AG09319 (cell line): ENCODE results near the gene LRRC8A.
"Not testable (repeated sequence)": the region's sequence is repeated elsewhere in the genome, so short reads cannot be mapped to it uniquely, and the experiment has no call there.

ENCODE experiments used
- DNase-seq: peaks from one replicate; pipeline ENCODE4 v3.0.0-alpha.2; 2010; ENCODE audit warnings: low read depth; ENCODE audit errors: extremely low read depth
- CTCF ChIP-seq: IDR thresholded peaks from 2 replicates; pipeline ENCODE4 v1.5.1; 2011; ENCODE audit warnings: low read depth, mild to moderate bottlenecking, inconsistent platforms, low read length, moderate library complexity

Gene LRRC8A

GRCh38 chr9:128860937-128861336 lies 21.0 kb upstream of the LRRC8A start:
- no peak for TF ChIP-seq CTCF
- no peak for DNase-seq

GRCh38 chr9:128861501-128861900 lies 20.4 kb upstream of the LRRC8A start:
- TF ChIP-seq CTCF = no peak
- no peak for DNase-seq

GRCh38 chr9:128862401-128862851 lies 19.5 kb upstream of the LRRC8A start:
- TF ChIP-seq CTCF = no peak

GRCh38 chr9:128863647-128864046 lies 18.3 kb upstream of the LRRC8A start:
- peak; percentile 85 for TF ChIP-seq CTCF
- DNase-seq = no peak

More at GRCh38 chr9:128862401-128862851, 19.5 kb upstream of the LRRC8A start:
- no peak for DNase-seq

GRCh38 chr9:128870128-128870940 lies 11.6 kb upstream of the LRRC8A start:
- TF ChIP-seq CTCF = no peak
- DNase-seq = no peak

- not testable (repeated sequence) for DNase-seq
Observed at GRCh38 chr9:128870941-128871265, 11.0 kb upstream of the LRRC8A start.

GRCh38 chr9:128877852-128878251 lies 4.1 kb upstream of the LRRC8A start:
- TF ChIP-seq CTCF = no peak
- no peak for DNase-seq
